ENCODE measurements around the gene MED13L.

Gene MED13L

GRCh38 chr12:115934046-115934445, 343.4 kb downstream of the MED13L start:
- no peak for FAIRE-seq

- FAIRE-seq = no peak
Measured at GRCh38 chr12:115932066-115932465, 345.4 kb downstream of the MED13L start.

GRCh38 chr12:115930336-115930735, 347.2 kb downstream of the MED13L start:
- no peak for FAIRE-seq

GRCh38 chr12:115926037-115926670, 351.3 kb downstream of the MED13L start:
- FAIRE-seq = no peak

GRCh38 chr12:115923851-115924250, 353.6 kb downstream of the MED13L start:
- no peak for FAIRE-seq

- no peak for FAIRE-seq
Measured at GRCh38 chr12:115922952-115923564, 354.4 kb downstream of the MED13L start.

- FAIRE-seq = no peak
Measured at GRCh38 chr12:115920395-115921183, 356.9 kb downstream of the MED13L start.

GRCh38 chr12:115918763-115919162, 358.7 kb downstream of the MED13L start:
- FAIRE-seq = no peak

GRCh38 chr12:115916910-115917668, 360.4 kb downstream of the MED13L start:
- FAIRE-seq = no peak

GRCh38 chr12:115914122-115914521, 363.4 kb downstream of the MED13L start:
- no peak for FAIRE-seq

- no peak for FAIRE-seq
Measured at GRCh38 chr12:115912440-115912839, 365.1 kb downstream of the MED13L start.

GRCh38 chr12:115911360-115911759, 366.1 kb downstream of the MED13L start:
- no peak for FAIRE-seq

GRCh38 chr12:115910057-115910456, 367.4 kb downstream of the MED13L start:
- FAIRE-seq = no peak

Measured in A204.1 (cell line).